ENCODE results near the gene RALGPS1.

Gene RALGPS1

DNA sequence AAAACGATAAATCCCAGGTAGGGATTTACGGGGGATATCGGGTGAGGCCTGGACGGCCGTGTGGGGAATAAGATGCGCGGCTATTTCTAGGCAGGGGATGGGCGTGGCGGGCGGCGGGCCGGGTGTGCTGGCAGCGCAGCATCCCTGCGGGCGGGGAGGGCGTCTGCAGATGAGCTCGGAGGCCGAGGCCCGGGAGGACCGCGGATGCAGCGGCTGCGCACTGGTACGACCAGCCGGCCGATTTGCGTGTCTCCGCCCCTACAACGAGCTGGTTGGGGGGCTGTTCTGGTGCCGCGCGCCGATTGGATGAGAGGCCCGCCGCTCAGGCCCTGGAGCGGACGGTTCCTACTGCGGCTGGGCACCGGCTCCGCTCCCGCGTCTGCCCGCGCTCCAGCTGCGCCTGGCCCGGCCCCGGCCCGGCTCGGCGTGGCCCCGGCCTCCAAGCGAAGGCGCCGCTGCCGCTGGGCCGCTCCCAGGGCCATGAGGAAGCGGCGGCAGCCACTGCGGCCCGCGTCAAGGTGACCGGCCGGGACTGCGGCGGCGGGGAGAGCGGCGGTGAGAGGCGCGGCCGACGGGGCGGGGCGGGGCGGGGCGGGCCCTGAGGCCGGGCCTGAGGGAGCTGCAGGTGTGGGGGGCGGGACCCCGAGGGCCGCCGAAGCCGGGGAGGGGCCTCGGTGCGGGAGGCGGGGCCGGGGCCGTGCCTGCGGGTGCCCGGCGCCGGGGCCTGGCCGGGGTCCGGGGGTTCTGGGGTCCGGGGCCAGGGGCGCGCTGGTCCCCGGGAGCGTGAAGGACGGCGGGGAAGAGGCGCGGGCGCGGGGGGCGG is at the start of gene RALGPS1:
TSS of gene RALGPS1 (plus strand) at position 325 of the 823 bp plus-strand sequence. CDS start 47,508 bp downstream, outside the sequence.
- Mint-ChIP-seq H3K4me3 (peak within 1 kb of the TSS; percentile 76), H3K27ac (ENCODE audit: low read depth) (no peak within 1 kb of the TSS), H3K36me3 (ENCODE audit: insufficient read depth) (peaks cover 3% of the 10 kb centered on the region), H3K9me3 (peaks cover 6% of the 10 kb centered on the region), H3K27me3 (peaks cover 22% of the 10 kb centered on the region), H3K4me1 (peaks cover 8% of the 10 kb centered on the region)
- DNase-seq (ENCODE audit: low spot score in 2 of 2) (peak; percentile 74 to 82), ATAC-seq (replicated peaks; ENCODE audit: extremely low read depth, poor library complexity, severe bottlenecking) (peak; percentile 97)

DNA sequence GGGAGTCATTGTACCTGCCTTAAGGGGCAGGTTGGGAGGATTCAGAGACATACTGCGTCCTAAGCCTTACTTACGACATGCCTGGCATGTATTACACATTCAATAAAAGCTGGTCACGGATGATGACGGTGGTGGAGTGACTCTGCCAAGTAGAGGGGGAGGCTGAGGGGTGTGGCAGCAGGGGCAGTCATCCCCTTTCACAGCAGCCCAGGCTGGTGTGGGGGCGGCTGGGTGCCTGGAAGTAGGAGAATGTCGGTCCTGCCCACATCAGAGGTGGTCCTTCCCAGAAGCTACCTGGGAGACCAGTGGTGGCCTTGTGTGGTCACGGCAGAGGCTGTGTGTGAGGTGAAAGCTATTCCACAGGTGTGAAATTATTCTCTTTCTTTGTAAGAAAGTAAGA is 45.2 kb upstream of the RALGPS1 start:
- ATAC-seq (replicated peaks; ENCODE audit: extremely low read depth, poor library complexity, severe bottlenecking) = no peak
- Mint-ChIP-seq H3K36me3 (ENCODE audit: insufficient read depth) (peaks cover 14% of the 10 kb centered on the region), H3K27me3 (no peaks in the 10 kb centered on the region), H3K27ac (ENCODE audit: low read depth) (no peak overlapping the region), H3K9me3 (no peaks in the 10 kb centered on the region), H3K4me3 (no peak overlapping the region), H3K4me1 (peaks cover 50% of the 10 kb centered on the region)
- DNase-seq (ENCODE audit: low spot score in 2 of 2) = no peak

DNA sequence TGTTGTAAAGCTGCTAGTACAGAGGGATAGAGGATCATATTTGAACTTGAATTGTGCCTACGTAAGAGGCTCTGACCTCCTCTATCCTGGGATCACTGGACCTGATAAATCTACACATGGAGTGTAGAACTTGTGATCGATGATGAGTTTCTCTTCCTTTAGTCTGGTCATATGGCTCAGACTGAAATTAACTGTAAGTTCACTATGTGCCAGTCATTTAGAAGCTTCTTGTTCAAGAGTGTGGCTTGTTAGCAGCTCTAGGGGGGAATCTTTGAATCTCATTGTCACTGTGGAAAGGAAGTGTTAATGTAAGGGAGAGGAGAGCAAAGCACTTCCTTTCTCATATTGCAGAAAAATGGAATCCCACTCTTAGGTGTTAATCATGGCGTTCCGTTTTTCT is 42.1 kb upstream of the RALGPS1 start:
- DNase-seq (ENCODE audit: low spot score in 2 of 2) (no peak), ATAC-seq (replicated peaks; ENCODE audit: extremely low read depth, poor library complexity, severe bottlenecking) (no peak)
- Mint-ChIP-seq H3K27me3 (no peaks in the 10 kb centered on the region), H3K4me1 (peaks cover 64% of the 10 kb centered on the region), H3K27ac (ENCODE audit: low read depth) (peak overlapping the region; percentile 32), H3K9me3 (no peaks in the 10 kb centered on the region), H3K36me3 (ENCODE audit: insufficient read depth) (peaks cover 4% of the 10 kb centered on the region), H3K4me3 (no peak overlapping the region)

GRCh38 chr9:126874546-126875314 is 39.9 kb upstream of the RALGPS1 start:
- peaks cover 8% of the 10 kb centered on the region for H3K36me3 Mint-ChIP-seq (ENCODE audit: insufficient read depth)
- DNase-seq (ENCODE audit: low spot score in 2 of 2) (no peak), ATAC-seq (replicated peaks; ENCODE audit: extremely low read depth, poor library complexity, severe bottlenecking) (no peak)
- no peaks in the 10 kb centered on the region for H3K9me3 Mint-ChIP-seq
- H3K27ac Mint-ChIP-seq (ENCODE audit: low read depth) = peak overlapping the region; percentile 4
- H3K4me3 Mint-ChIP-seq = no peak overlapping the region
- H3K27me3 Mint-ChIP-seq = no peaks in the 10 kb centered on the region
- H3K4me1 Mint-ChIP-seq = peaks cover 49% of the 10 kb centered on the region

DNA sequence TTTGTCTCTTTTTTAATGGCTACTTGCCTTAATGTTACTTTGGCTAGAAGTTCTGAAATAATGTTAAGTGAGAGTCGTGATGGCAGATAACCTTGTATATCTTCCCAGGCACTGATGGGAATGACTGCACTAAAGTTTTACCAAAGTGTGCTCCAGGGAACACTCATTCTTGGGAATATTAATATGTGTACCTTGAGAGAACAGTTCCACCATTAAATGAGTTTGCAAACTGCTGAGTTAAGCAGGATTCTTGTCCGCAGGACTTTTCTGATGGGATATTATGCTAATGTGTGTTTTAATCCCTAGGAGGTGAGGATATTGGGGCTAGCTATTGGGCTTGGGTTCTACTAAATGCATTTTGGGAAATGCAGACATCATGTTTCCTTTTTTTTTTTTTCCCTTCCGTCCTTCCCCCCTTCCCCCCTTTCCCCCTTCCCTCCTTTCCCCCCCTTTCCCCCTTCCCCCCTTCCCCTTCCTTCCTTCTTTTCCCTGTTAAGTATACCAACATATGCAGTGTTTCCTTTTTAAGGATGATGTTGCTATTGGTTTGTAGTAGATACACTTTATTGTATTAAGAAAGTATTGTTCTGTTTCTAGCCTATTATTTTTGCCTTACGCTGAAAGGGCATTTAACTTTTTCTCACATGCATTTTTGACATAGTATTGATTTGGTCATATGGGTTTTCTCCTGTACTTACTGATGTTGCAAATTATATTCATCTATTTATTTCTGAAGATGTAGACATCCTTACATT is 38.6 kb upstream of the RALGPS1 start:
- peak overlapping the region; percentile 79 for H3K27ac Mint-ChIP-seq (ENCODE audit: low read depth)
- H3K4me3 Mint-ChIP-seq = no peak overlapping the region
- DNase-seq (ENCODE audit: low spot score in 2 of 2) = no peak
- no peaks in the 10 kb centered on the region for H3K27me3 Mint-ChIP-seq
- H3K4me1 Mint-ChIP-seq = peaks cover 44% of the 10 kb centered on the region
- H3K36me3 Mint-ChIP-seq (ENCODE audit: insufficient read depth) = peaks cover 14% of the 10 kb centered on the region
- ATAC-seq (replicated peaks; ENCODE audit: extremely low read depth, poor library complexity, severe bottlenecking) = no peak
- no peaks in the 10 kb centered on the region for H3K9me3 Mint-ChIP-seq

- Mint-ChIP-seq H3K4me3 (no peak overlapping the region), H3K27ac (ENCODE audit: low read depth) (peak overlapping the region; percentile 79), H3K4me1 (peaks cover 44% of the 10 kb centered on the region), H3K9me3 (no peaks in the 10 kb centered on the region), H3K36me3 (ENCODE audit: insufficient read depth) (peaks cover 14% of the 10 kb centered on the region), H3K27me3 (no peaks in the 10 kb centered on the region)
- DNase-seq (ENCODE audit: low spot score in 2 of 2) = no peak
- ATAC-seq (replicated peaks; ENCODE audit: extremely low read depth, poor library complexity, severe bottlenecking) = no peak
These were observed 38.1 kb upstream of the RALGPS1 start for GRCh38 chr9:126876531-126876930.

- H3K4me3 Mint-ChIP-seq = peak overlapping the region; percentile 53
- peak in 1 of 2 donors; percentile 19 for DNase-seq (ENCODE audit: low spot score in 2 of 2)
- H3K9me3 Mint-ChIP-seq = no peaks in the 10 kb centered on the region
- peak; percentile 92 for ATAC-seq (replicated peaks; ENCODE audit: extremely low read depth, poor library complexity, severe bottlenecking)
- peaks cover 40% of the 10 kb centered on the region for H3K4me1 Mint-ChIP-seq
- H3K27ac Mint-ChIP-seq (ENCODE audit: low read depth) = peak overlapping the region; percentile 79
- H3K36me3 Mint-ChIP-seq (ENCODE audit: insufficient read depth) = peaks cover 14% of the 10 kb centered on the region
- H3K27me3 Mint-ChIP-seq = no peaks in the 10 kb centered on the region
These were observed 37.2 kb upstream of the RALGPS1 start for GRCh38 chr9:126877418-126877817.

DNA sequence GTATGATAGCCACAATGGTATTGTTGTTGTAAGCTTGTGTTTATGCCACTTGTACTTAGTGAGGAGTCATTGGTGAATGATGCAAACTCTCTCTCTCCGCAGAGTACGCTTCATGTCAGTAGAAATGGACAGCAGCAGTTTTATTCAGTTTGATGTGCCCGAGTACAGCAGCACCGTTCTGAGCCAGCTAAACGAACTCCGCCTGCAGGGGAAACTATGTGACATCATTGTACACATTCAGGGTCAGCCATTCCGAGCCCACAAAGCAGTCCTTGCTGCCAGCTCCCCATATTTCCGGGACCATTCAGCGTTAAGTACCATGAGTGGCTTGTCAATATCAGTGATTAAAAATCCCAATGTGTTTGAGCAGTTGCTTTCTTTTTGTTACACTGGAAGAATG is 35.3 kb upstream of the RALGPS1 start:
- no peak overlapping the region for H3K27ac Mint-ChIP-seq (ENCODE audit: low read depth)
- H3K4me1 Mint-ChIP-seq = peaks cover 31% of the 10 kb centered on the region

GRCh38 chr9:126880226-126880946 is 34.2 kb upstream of the RALGPS1 start:
- no peak overlapping the region for H3K4me3 Mint-ChIP-seq
- no peak for DNase-seq (ENCODE audit: low spot score in 2 of 2)
- no peak overlapping the region for H3K27ac Mint-ChIP-seq (ENCODE audit: low read depth)
- H3K36me3 Mint-ChIP-seq (ENCODE audit: insufficient read depth) = peaks cover 17% of the 10 kb centered on the region
- peaks cover 23% of the 10 kb centered on the region for H3K4me1 Mint-ChIP-seq
- no peaks in the 10 kb centered on the region for H3K9me3 Mint-ChIP-seq
- no peaks in the 10 kb centered on the region for H3K27me3 Mint-ChIP-seq
- no peak for ATAC-seq (replicated peaks; ENCODE audit: extremely low read depth, poor library complexity, severe bottlenecking)

More for the DNA sequence above, 35.3 kb upstream of the RALGPS1 start:
- H3K36me3 Mint-ChIP-seq (ENCODE audit: insufficient read depth) = peaks cover 17% of the 10 kb centered on the region
- ATAC-seq (replicated peaks; ENCODE audit: extremely low read depth, poor library complexity, severe bottlenecking) (no peak), DNase-seq (ENCODE audit: low spot score in 2 of 2) (no peak)
- no peaks in the 10 kb centered on the region for H3K27me3 Mint-ChIP-seq
- no peaks in the 10 kb centered on the region for H3K9me3 Mint-ChIP-seq
- H3K4me3 Mint-ChIP-seq = no peak overlapping the region

DNA sequence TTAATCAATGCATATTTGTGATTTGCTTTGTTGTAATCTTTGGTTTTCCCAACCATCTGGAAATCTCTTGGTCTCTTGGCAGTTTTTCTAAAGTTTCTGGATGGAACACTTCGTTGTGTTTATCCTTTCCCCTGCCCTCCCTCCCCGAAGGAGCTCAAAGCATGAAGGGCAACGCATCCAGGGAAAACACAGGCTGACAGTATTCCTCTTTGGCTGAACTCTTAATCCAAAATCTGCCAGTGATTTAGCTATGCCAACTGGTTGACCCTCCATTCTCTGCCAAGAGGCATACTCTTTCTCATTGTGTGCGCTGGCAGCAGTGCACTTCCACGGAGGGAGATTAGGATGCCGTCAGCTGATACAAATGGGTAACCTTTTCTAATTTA is 33.6 kb upstream of the RALGPS1 start:
- no peak overlapping the region for H3K27ac Mint-ChIP-seq (ENCODE audit: low read depth)
- peaks cover 17% of the 10 kb centered on the region for H3K36me3 Mint-ChIP-seq (ENCODE audit: insufficient read depth)
- H3K27me3 Mint-ChIP-seq = no peaks in the 10 kb centered on the region
- ATAC-seq (replicated peaks; ENCODE audit: extremely low read depth, poor library complexity, severe bottlenecking) (no peak), DNase-seq (ENCODE audit: low spot score in 2 of 2) (no peak)
- no peak overlapping the region for H3K4me3 Mint-ChIP-seq
- no peaks in the 10 kb centered on the region for H3K9me3 Mint-ChIP-seq
- H3K4me1 Mint-ChIP-seq = peaks cover 20% of the 10 kb centered on the region

- H3K4me3 Mint-ChIP-seq = no peak overlapping the region
- H3K36me3 Mint-ChIP-seq (ENCODE audit: insufficient read depth) = peaks cover 13% of the 10 kb centered on the region
- H3K27ac Mint-ChIP-seq (ENCODE audit: low read depth) = no peak overlapping the region
- H3K9me3 Mint-ChIP-seq = no peaks in the 10 kb centered on the region
- no peak for DNase-seq (ENCODE audit: low spot score in 2 of 2)
- H3K4me1 Mint-ChIP-seq = peaks cover 2% of the 10 kb centered on the region
- H3K27me3 Mint-ChIP-seq = no peaks in the 10 kb centered on the region
- no peak for ATAC-seq (replicated peaks; ENCODE audit: extremely low read depth, poor library complexity, severe bottlenecking)
These were observed 31.8 kb upstream of the RALGPS1 start for GRCh38 chr9:126882746-126883145.

DNA sequence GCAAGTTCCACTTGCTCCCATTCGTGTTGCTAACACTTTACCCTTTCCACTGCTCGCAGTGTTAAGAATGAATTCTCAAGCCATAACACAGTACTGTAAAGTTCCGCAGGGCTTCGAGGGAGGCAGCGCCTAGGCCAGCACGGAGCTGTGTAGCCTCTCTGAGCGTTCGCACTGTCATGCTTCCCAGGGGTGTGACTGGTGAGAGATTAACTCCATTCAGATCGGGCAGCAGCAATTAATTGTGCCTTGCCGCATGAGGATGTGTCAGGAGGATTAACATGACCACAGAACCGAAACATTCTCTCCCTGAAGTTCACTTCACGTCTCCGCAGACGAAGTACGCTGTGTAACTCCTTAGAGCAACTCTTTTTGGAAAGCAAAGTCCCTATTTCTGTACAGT is 30.9 kb upstream of the RALGPS1 start:
- H3K36me3 Mint-ChIP-seq (ENCODE audit: insufficient read depth) = peaks cover 12% of the 10 kb centered on the region
- H3K4me3 Mint-ChIP-seq = no peak overlapping the region
- no peaks in the 10 kb centered on the region for H3K9me3 Mint-ChIP-seq
- H3K27me3 Mint-ChIP-seq = no peaks in the 10 kb centered on the region
- H3K4me1 Mint-ChIP-seq = no peaks in the 10 kb centered on the region
- DNase-seq (ENCODE audit: low spot score in 2 of 2) (no peak), ATAC-seq (replicated peaks; ENCODE audit: extremely low read depth, poor library complexity, severe bottlenecking) (no peak)
- no peak overlapping the region for H3K27ac Mint-ChIP-seq (ENCODE audit: low read depth)

Data from central memory CD8-positive, alpha-beta T cell (primary cell).